ENCODE results near the gene FBLN1.

FBLN1 gene

DNA sequence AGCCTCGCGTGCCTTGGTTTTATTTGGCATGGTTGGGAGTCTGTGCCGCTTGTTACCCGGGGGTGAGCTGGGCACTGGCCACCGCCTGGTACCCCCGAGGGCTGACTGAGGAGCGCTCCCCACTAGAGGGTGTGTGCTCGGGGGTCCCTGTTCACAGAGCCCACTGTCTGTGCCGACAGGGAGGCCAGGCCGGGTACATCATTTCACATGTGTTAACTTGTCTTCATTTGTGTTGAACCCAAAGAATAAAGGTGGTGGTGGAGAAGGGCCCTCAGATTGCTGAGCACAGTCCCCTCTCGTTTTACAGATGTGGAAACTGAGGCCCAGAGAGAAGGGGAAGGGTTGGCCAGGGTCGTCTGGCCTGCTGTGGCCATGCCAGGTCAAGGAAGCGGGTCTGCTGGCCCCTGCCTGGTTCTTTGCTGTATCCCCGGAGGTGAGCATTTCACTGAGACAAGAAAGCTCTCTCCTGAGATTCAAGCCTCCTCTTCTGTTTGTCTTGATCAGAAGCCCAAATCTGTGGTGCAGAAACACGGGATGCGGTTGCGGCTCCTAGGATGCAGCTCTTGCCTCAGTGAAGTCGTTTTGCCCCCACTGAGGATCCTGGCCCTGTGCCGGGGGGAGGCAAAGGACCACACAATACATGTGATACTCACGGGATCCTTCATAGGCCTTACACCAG is 60.8 kb downstream of the FBLN1 start:
- Histone ChIP-seq H3K9ac (ENCODE audit: low read length) (no peak overlapping the region), H3K27ac (ENCODE audit: low read depth, low read length, poor library complexity, severe bottlenecking) (no peak overlapping the region), H2AFZ (ENCODE audit: low read length) (no peak overlapping the region), H3K79me2 (ENCODE audit: insufficient read depth, low read length) (no peaks in the 10 kb centered on the region), H3K4me1 (ENCODE audit: insufficient read depth, low read length, severe bottlenecking) (no peaks in the 10 kb centered on the region), H3K9me3 (ENCODE audit: low read length) (0 out of 2 replicates have a peak, but pooled peaks cover 5% of the 10 kb centered on the region), H3F3A (ENCODE audit: insufficient read depth, low read length) (no peaks in the 10 kb centered on the region), H3K4me2 (ENCODE audit: low read length) (no peak overlapping the region), H3K9me2 (ENCODE audit: low read depth, low read length) (no peaks in the 10 kb centered on the region), H3K36me3 (ENCODE audit: insufficient read depth, low read length) (no peaks in the 10 kb centered on the region; the same call in 1 of the 2 replicates), H3K27me3 (ENCODE audit: insufficient read depth, low read length) (peaks cover 14% of the 10 kb centered on the region; the same call in 1 of the 2 replicates), H3K4me3 (ENCODE audit: low read depth, low read length, poor library complexity, severe bottlenecking) (no peak overlapping the region), H4K20me1 (ENCODE audit: insufficient read depth, low read length) (no peaks in the 10 kb centered on the region)
- no peak for TF ChIP-seq CTCF (IDR thresholded peaks at IDR 0.05; ENCODE audit: low read length)
- TF ChIP-seq EZH2 (IDR thresholded peaks at IDR 0.05; ENCODE audit: borderline replicate concordance, low read length), result no peak

DNA sequence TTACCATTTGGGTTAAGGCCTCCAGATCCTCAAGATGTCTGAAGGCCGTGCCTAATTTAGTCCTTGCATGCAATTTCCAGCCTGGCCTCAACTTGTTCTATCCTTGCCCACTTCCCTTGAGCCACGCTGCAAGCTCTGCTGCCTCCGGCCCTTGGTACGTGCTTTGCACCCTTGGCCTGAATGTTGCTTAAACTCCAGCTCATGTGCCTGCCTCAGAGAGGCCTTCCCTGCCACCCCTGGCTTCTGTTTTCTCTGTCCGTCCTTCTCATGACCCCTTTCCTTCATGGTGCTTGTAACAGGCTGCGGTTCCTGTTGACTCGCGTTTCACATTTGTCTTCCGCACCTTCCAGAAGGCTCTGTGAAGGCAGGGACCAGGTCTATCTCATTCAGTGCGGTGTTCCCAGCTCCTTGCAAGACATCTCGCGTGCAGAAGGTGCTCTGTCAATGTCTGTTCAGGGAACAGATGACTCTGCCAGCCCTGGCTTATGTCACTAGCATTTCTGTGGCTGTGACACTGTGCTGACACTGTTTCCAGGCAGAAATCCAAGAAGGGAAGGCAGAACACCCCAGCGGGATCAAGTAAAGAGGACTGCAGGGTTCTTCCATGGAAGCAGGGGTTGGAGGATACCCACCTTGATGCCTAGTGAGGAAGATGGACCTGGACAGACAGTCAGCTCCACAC is 61.8 kb downstream of the FBLN1 start:
- Histone ChIP-seq H3K27me3 (ENCODE audit: insufficient read depth, low read length) (peaks cover 14% of the 10 kb centered on the region; the same call in 1 of the 2 replicates), H3K4me3 (ENCODE audit: low read depth, low read length, poor library complexity, severe bottlenecking) (no peak overlapping the region)

GRCh38 chr22:45565171-45565570 is 62.5 kb downstream of the FBLN1 start:
- H3K9me3 ChIP-seq (ENCODE audit: low read length), result 0 out of 2 replicates have a peak, but pooled peaks cover 7% of the 10 kb centered on the region
- no peaks in the 10 kb centered on the region for H3K4me1 ChIP-seq (ENCODE audit: insufficient read depth, low read length, severe bottlenecking)
- H2AFZ ChIP-seq (ENCODE audit: low read length), result no peak overlapping the region
- no peaks in the 10 kb centered on the region for H3K9me2 ChIP-seq (ENCODE audit: low read depth, low read length)
- H3K79me2 ChIP-seq (ENCODE audit: insufficient read depth, low read length), result no peaks in the 10 kb centered on the region
- H3K4me3 ChIP-seq (ENCODE audit: low read depth, low read length, poor library complexity, severe bottlenecking), result no peak overlapping the region
- TF ChIP-seq CTCF (IDR thresholded peaks at IDR 0.05; ENCODE audit: low read length), result no peak
- TF ChIP-seq EZH2 (IDR thresholded peaks at IDR 0.05; ENCODE audit: borderline replicate concordance, low read length), result no peak
- no peaks in the 10 kb centered on the region for H3F3A ChIP-seq (ENCODE audit: insufficient read depth, low read length)
- no peaks in the 10 kb centered on the region; the same call in 1 of the 2 replicates for H3K36me3 ChIP-seq (ENCODE audit: insufficient read depth, low read length)
- H3K9ac ChIP-seq (ENCODE audit: low read length), result no peak overlapping the region
- no peaks in the 10 kb centered on the region for H4K20me1 ChIP-seq (ENCODE audit: insufficient read depth, low read length)
- H3K27me3 ChIP-seq (ENCODE audit: insufficient read depth, low read length), result peaks cover 14% of the 10 kb centered on the region; the same call in 1 of the 2 replicates
- H3K4me2 ChIP-seq (ENCODE audit: low read length), result no peak overlapping the region
- H3K27ac ChIP-seq (ENCODE audit: low read depth, low read length, poor library complexity, severe bottlenecking), result no peak overlapping the region

More for the DNA sequence above, 61.8 kb downstream of the FBLN1 start:
- Histone ChIP-seq H3K27ac (ENCODE audit: low read depth, low read length, poor library complexity, severe bottlenecking) (no peak overlapping the region), H3K9me2 (ENCODE audit: low read depth, low read length) (no peaks in the 10 kb centered on the region), H2AFZ (ENCODE audit: low read length) (no peak overlapping the region), H3K9ac (ENCODE audit: low read length) (no peak overlapping the region), H3K36me3 (ENCODE audit: insufficient read depth, low read length) (no peaks in the 10 kb centered on the region; the same call in 1 of the 2 replicates), H4K20me1 (ENCODE audit: insufficient read depth, low read length) (no peaks in the 10 kb centered on the region), H3K9me3 (ENCODE audit: low read length) (0 out of 2 replicates have a peak, but pooled peaks cover 5% of the 10 kb centered on the region), H3K79me2 (ENCODE audit: insufficient read depth, low read length) (no peaks in the 10 kb centered on the region), H3F3A (ENCODE audit: insufficient read depth, low read length) (no peaks in the 10 kb centered on the region), H3K4me1 (ENCODE audit: insufficient read depth, low read length, severe bottlenecking) (no peaks in the 10 kb centered on the region), H3K4me2 (ENCODE audit: low read length) (no peak overlapping the region)
- TF ChIP-seq EZH2 (IDR thresholded peaks at IDR 0.05; ENCODE audit: borderline replicate concordance, low read length) (no peak), CTCF (IDR thresholded peaks at IDR 0.05; ENCODE audit: low read length) (no peak)

Data from OCI-LY1 (cell line).